DND-41 (cell line): ENCODE data around the gene ENTPD3.

ENCODE experiments used
- EZH2 ChIP-seq: IDR thresholded peaks from 3 replicates; pipeline ENCODE4 v1.6.1; 2012; ENCODE audit warnings: borderline replicate concordance, low read depth, mild to moderate bottlenecking, moderate library complexity, low read length, inconsistent platforms; ENCODE audit not compliant: severe bottlenecking
- TF ChIP-seq, protein P1 (sequence below): IDR thresholded peaks from 2 replicates; pipeline ENCODE4 v1.5.1; 2012; ENCODE audit warnings: borderline replicate concordance, low read length, moderate library complexity, mild to moderate bottlenecking; ENCODE audit not compliant: poor library complexity, severe bottlenecking; ENCODE audit errors: extremely low read depth

DNA sequence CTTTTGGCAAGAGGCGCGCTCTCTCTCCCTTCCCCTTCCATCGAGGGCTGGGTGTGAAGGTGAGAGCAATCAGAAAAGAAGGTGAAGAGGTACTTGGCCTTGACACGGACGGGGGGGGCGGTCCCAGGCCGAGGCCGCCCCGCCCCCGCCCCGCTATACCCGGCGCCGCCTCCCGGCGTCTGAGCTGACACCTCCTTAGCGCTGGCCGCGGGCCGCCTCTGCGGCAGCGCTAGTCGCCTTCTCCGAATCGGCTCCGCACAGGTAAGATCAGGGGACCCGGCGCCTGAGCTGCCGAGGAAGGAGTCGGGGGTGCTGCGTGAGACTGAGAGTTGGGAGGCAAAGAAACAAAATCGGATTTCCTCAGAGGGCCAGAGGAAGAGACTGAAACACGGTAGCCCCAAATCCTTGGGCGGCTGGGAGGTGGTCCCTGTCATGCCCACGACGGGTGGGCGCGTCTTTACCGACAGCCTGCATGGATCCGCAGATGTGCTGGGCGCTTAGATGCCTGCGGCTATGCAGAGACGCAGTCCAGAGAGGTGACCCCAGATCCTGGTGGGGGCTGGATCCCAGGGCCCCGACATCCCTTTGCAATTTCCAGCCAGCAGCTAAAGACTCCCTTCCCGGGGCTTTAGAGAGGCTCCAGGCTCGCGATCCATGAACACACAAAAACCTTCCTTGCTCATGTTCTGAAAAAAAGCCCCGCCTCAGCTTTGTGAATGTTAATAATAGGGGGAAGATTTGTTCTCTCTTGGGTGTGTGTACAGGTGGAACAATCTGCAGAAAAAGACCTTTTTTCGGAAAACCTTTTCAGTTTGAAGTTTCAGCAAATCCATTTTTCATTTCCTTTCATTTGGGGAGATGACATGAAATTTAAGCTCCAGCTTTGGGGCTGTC is at the start of gene ENTPD3:
- TF ChIP-seq, protein P1, sequence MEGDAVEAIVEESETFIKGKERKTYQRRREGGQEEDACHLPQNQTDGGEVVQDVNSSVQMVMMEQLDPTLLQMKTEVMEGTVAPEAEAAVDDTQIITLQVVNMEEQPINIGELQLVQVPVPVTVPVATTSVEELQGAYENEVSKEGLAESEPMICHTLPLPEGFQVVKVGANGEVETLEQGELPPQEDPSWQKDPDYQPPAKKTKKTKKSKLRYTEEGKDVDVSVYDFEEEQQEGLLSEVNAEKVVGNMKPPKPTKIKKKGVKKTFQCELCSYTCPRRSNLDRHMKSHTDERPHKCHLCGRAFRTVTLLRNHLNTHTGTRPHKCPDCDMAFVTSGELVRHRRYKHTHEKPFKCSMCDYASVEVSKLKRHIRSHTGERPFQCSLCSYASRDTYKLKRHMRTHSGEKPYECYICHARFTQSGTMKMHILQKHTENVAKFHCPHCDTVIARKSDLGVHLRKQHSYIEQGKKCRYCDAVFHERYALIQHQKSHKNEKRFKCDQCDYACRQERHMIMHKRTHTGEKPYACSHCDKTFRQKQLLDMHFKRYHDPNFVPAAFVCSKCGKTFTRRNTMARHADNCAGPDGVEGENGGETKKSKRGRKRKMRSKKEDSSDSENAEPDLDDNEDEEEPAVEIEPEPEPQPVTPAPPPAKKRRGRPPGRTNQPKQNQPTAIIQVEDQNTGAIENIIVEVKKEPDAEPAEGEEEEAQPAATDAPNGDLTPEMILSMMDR, result no peak
- no peak for TF ChIP-seq EZH2
